ENCODE measurements around the gene SKAP1.
"Not testable (repeated sequence)": the region's sequence is repeated elsewhere in the genome, so short reads cannot be mapped to it uniquely, and the experiment has no call there.

SKAP1 gene

GRCh38 chr17:48429638-48430586 lies at the start of gene SKAP1:
SKAP1 (minus strand) TSS chr17:48430214.
- no peak for DNase-seq

GRCh38 chr17:48479014-48479402 lies 49.0 kb upstream of the SKAP1 start:
- no peak for DNase-seq

DNA sequence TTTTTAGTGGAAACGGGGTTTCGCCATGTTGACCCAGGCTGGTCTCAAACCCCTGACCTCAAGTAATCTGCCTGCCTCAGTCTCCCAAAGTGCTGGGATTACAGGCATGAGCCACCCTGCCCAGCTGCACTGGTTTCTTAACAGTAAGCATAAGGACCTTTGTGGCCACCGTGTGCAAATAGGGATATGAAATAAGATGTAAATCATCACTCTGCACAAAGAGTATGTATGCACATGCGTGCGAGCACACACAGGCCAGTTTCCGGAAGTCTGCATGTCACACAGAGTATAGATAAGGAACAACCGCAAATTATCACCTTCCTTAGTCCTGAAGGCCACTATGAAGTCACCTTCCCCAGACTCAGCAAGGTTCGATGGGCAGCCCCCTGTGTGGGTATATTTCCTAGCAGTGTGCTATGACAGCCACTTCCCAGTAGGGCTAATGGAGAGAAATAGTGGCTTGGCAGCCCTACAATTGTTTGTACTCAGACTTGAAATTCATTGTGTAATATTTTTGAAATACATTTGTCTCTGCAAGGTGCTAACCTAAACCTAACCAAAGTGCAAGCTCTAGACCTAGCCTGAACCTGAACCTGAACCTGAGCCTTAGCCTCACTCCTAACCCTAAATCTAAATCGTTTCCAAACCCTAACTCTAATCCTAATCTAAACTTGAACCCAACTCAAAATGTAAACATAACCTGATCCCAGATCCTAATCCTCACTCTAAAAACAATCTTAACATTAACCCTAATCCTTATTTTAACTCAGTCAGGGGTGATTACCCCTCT lies 48.4 kb upstream of the SKAP1 start:
- DNase-seq: peak in 1 of 2 donors; percentile 38

DNA sequence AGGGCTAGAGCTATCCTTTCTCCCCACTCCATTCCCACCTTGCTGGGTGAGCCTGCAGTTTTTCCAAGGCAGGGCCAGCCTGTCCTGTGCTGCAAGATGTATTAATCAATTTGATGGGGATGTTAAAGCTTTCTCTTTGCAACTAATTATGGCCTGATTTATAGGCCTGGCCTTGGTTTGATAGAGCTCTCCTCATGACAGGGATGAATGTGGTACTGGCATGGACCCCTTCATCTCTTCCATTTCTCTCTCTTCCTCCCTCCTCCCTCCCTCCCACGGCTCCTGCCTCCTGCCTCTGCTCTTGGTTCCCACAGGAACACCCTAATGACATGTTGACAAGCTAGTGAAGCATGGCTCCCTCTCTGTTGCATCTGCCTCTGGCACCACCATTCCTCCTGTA lies 47.2 kb upstream of the SKAP1 start:
- DNase-seq: no peak

- no peak for DNase-seq
These were observed 42.6 kb upstream of the SKAP1 start for GRCh38 chr17:48472411-48473281.

DNA sequence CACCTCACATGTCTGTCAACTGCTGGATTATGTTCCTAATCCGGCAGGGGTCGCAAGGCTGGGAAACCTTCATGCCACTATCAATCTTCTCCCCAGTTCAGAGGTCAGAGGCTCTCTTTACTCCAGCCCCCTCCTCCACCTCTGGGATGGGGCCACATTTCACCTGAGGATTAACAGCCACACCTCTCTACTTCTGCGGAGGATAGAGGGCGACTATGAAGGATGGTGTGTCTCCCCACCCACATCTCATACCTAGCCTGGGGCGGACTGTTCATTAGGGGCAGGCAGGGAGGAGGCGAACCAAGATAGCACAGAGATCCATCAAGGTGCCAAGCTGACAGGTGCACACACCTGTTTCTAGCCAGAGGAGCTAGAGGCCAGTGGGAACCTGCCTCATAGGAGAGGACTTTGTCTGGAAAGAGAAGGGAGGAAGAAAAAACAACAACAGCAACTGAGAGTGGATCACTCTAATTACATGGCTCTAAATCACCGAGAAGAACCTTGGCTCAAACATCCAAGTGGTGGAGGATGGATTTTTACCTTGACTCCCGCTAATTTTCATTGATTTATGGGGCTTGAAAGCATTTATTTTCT lies 41.9 kb upstream of the SKAP1 start:
- DNase-seq: no peak

- DNase-seq: no peak
These were observed 40.5 kb upstream of the SKAP1 start for GRCh38 chr17:48470388-48471034.

DNA sequence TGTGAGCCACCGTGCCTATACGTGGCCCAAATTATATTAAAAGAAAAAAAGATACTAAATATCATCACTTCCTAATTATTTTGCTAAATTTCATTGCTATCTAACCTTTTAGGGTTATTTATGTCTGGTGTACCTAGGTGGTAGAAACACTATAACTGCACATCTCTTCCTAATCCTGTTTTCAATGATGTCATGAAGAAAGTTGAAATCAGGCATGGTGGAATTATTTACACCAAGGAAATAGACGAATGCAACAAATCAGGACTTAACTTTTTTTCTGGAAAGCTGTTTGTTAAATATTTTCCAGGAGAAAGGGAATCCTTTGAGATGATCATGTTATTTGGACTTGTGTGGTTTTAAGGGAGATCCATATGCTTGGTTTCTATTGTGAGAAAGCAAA lies 39.2 kb upstream of the SKAP1 start:
- DNase-seq: no peak

- DNase-seq: no peak
These were observed 38.3 kb upstream of the SKAP1 start for GRCh38 chr17:48468299-48468698.

DNA sequence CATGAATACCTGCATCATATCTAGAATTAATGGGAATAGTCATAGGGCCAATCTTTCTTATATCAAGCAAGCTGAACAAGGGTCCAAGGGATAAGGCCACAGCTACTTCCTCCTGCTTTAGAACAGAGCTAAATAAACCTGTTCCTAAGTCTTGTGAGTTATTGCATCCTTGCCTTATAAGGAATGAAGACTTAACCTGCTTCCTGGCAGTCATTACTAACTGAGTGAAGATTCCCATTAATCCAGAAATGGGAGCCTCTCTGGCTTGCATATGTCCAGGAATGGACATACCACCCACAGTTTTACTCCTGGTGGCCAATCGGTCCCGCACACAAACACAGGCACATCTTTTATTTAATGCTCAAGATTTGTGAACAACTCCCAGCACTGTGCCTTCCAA lies 35.9 kb upstream of the SKAP1 start:
- DNase-seq: no peak

GRCh38 chr17:48463526-48463925 lies 33.5 kb upstream of the SKAP1 start:
- DNase-seq: no peak

DNA sequence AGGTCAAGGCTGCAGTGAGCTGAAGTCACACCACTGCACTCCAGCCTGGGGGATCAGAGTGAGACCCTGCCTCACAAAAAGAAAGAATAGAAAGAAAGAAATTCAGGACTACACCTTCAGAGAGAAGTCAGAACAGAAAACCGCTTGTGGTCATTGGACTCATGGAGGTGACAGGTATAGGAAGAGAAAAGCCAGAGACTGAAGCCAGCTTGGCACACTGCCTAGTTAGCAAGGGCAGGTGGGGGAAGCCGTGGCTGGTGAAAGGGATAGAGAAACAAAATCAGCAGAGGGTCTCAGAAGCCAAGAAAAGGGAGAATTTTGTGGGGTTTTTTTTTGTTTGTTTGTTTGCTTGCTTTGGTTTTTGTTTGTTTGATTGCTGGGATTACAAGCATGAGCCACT lies 32.9 kb upstream of the SKAP1 start:
- no peak for DNase-seq

- no peak for DNase-seq
These were observed 30.0 kb upstream of the SKAP1 start for GRCh38 chr17:48460052-48460451.

- no peak for DNase-seq
These were observed 29.2 kb upstream of the SKAP1 start for GRCh38 chr17:48459070-48459844.

GRCh38 chr17:48457080-48457836 lies 27.2 kb upstream of the SKAP1 start:
- DNase-seq: peak; percentile 34 to 38

- DNase-seq: no peak
These were observed 26.6 kb upstream of the SKAP1 start for GRCh38 chr17:48456589-48456988.

DNA sequence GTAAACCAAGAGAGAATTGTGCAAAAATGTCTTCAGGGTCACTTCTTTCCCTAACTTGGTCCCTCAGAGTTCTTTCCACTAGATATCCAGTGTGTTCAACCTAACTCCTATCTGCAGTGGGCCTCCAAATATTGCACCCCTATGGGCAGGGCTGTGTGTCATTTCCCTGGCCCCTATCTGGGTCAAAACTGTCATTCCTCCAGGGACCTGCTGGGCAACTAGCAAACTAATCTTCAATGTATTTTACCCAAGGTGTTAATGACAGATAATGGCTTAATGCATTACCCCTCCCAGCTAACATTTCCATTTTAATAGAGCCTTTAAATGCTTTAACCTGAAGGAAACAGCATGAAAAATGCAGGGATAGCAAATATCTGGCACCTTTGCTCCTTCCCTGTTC lies 25.8 kb upstream of the SKAP1 start:
- no peak for DNase-seq

- DNase-seq: no peak
These were observed 23.4 kb upstream of the SKAP1 start for GRCh38 chr17:48453447-48453846.

DNA sequence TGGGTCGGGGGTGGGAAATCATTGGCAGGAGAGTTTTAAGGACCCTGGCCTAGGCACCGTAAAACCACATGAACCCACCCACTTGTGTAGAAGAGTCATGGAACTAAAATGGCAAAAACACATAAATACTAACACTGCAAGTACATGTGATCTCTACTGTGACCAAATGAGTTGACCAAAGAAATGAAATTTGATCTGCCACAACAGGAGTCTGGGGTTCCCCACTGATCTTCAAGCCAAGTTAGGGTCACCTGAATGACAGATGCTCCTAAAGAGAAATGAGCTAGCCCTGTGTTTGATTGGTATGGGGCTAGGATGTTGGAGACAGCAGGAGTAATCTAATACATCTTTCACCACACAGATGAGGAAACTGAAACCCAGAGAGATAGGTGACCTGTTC lies 21.5 kb upstream of the SKAP1 start:
- DNase-seq: no peak

DNA sequence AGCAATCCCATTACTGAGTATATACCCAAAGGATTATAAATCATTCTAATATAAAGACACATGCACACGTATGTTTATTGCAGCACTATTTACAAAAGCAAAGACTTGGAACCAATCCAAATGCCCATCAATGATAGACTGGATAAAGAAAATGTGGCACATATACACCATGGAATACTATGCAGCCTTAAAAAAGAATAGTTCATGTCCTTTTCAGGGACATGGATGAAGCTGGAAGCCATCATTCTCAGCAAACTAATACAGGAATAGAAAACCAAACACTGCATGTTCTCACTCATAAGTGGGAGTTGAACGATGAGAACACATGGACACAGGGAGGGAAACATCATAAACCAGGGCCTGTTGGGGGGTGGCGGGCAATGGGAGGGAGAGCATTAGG lies 19.3 kb upstream of the SKAP1 start:
- DNase-seq: not testable (repeated sequence)

DNA sequence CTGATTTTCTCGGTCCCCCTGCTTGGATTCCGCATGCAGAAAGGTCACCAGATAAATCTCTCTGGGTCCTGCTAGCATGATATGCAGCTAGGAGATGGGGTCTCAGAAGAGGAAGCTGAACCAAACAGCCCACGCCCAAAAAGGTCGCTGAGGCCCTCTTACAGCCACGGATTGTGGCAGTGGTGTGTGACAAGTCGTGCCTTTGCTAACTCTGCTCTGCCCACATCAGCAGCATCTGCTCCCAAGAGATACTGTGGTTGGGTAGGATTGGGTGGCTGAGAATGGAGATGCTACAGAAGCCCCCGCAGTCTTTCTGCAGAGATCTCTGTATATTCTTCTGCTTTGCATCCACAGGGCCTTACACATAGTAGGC lies 15.2 kb upstream of the SKAP1 start:
- DNase-seq: no peak

Data from bone marrow (tissue), 2 donors.